ENCODE data around the gene PTPRN2.

The PTPRN2 gene

GRCh38 chr7:157834501-157835163 is 753.0 kb downstream of the PTPRN2 start:
- no peak overlapping the region for H3K4me3 ChIP-seq (ENCODE audit: low read length)
- no peak for DNase-seq (ENCODE audit: low read depth)
- no peak for TF ChIP-seq CTCF (conservative IDR thresholded peaks at IDR 0.05; ENCODE audit: low read length)

GRCh38 chr7:157832866-157833607 is 754.6 kb downstream of the PTPRN2 start:
- no peak for TF ChIP-seq CTCF (conservative IDR thresholded peaks at IDR 0.05; ENCODE audit: low read length)
- H3K4me3 ChIP-seq (ENCODE audit: low read length) = no peak overlapping the region
- no peak for DNase-seq (ENCODE audit: low read depth)

DNA sequence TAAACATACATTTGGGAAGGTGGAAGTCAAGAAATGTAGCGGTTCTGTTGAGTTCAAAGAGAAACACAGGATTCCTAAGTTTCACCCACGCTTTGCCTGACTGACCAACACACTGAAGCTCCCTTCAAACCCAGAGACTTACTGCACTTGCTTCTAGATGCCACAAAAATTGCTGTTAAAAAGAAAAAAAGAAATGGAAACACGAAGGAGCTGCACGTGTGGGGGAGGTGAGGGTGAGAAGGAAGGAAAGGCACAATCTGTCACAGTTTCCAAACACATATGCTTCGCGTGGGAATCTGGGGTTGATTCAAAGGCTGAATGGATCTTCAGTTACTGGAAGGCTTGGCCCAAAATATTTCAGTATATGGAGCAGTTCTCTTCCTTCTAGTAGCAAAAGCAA is 755.2 kb downstream of the PTPRN2 start:
- H3K4me3 ChIP-seq (ENCODE audit: low read length) = no peak overlapping the region
- TF ChIP-seq CTCF (conservative IDR thresholded peaks at IDR 0.05; ENCODE audit: low read length) = no peak
- DNase-seq (ENCODE audit: low read depth) = no peak

DNA sequence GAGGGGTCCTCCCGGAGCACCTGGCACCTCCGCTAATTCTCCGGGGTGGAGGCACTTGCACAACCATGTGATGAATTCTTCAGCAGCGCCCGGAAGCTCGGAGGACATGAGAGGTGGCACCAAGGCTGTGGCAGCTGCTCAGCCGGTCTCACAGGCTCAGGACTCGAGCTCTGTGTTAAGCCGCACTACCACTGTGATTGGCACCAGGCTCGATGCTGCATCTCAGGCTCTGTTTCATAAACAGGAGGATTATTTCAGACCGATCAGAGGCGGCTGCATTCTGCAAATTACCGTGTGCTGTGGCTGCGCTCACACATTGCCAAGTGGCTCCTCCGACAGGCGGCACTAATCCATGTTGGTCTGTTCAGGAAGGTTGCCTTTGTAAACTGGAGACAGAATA is 755.6 kb downstream of the PTPRN2 start:
- no peak overlapping the region for H3K4me3 ChIP-seq (ENCODE audit: low read length)
- DNase-seq (ENCODE audit: low read depth) = no peak
- no peak for TF ChIP-seq CTCF (conservative IDR thresholded peaks at IDR 0.05; ENCODE audit: low read length)

DNA sequence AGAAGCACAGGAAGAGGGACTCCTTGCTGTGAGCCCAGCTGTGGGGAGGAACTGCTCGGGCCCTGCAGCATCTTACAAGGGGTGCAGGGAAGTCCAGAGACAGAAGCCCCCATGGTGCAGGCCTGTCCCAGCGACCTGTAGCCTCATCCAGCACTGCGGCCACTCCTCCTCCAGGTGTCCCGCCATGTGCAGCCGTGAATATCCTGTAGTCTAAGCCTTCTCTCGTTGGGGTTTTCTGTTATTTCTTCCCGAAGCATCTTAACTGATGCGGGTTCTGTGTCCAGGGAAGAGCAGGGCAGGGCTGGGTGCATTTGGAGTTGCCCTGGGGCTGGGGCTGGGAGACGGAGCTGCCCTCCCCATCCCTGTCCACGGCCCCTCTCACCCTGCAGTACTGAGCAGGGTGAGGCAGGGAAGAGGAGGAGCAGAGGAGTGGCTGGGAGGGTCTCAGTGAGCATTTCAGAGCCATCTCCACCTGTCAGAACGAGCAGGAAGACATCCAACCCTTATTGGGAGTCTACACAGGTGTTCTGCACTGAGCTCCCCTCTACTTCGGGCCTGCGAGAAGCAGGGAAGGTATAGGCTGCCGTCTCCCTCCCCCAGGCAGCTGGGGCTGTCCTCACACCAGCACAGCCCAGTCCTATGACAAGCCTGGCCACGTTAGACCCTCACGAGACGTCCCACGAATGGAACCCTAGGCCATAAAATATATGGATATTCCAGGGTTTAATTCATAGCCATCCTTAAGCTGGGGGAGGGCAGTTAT is 756.3 kb downstream of the PTPRN2 start:
- H3K4me3 ChIP-seq (ENCODE audit: low read length) = no peak overlapping the region
- DNase-seq (ENCODE audit: low read depth) = no peak
- TF ChIP-seq CTCF (conservative IDR thresholded peaks at IDR 0.05; ENCODE audit: low read length) = no peak

DNA sequence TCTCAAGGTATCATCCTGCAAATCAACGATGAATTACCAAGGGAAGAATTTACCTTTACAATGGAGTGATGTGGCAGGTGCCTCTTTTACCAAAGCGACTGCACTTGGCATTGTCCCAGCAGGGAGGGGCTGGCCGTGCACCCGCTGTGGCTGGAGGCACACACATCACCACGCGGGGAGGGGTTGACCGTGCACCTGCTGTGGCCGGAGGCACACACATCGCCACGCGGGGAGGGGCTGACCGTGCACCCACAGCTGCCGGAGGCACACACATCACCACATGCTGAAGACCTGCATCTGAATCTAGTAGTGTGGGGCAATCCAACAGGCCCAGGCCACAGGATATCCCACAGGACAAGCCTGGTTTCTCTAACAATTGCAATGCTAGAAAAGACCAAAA is 757.3 kb downstream of the PTPRN2 start:
- DNase-seq (ENCODE audit: low read depth) = no peak
- TF ChIP-seq CTCF (conservative IDR thresholded peaks at IDR 0.05; ENCODE audit: low read length) = no peak

More for the DNA sequence above, 757.3 kb downstream of the PTPRN2 start:
- H3K4me3 ChIP-seq (ENCODE audit: low read length) = no peak overlapping the region

Measured in AG10803 (cell line).